ENCODE measurements around the gene ANAPC10. TPM values are rescaled to one million over a fixed set of nuclear protein-coding genes. Genes with fewer than 3 reads are reported as not detected.
"Not testable (repeated sequence)": the region's sequence is repeated elsewhere in the genome, so short reads cannot be mapped to it uniquely, and the experiment has no call there.

Gene ANAPC10
- total RNA-seq, 2 donors from 2014 or later: 33.9 to 37.4 TPM

GRCh38 chr4:145014365-145014764 lies 83.6 kb downstream of the ANAPC10 start:
- Mint-ChIP-seq H3K27ac (no peak overlapping the region), H3K4me3 (no peak overlapping the region), H3K36me3 (peaks cover 11% of the 10 kb centered on the region), H3K4me1 (ENCODE audit: low read depth in 2 of 2) (peaks cover 30% of the 10 kb centered on the region in 2 donors), H3K9me3 (no peaks in the 10 kb centered on the region), H3K27me3 (no peaks in the 10 kb centered on the region)
- no peak for ATAC-seq
- DNase-seq (ENCODE audit: low spot score): no peak

GRCh38 chr4:145012841-145013240 lies 85.2 kb downstream of the ANAPC10 start:
- no peaks in the 10 kb centered on the region for H3K9me3 Mint-ChIP-seq
- peak overlapping the region; percentile 13 to 46 for H3K27ac Mint-ChIP-seq
- no peaks in the 10 kb centered on the region for H3K27me3 Mint-ChIP-seq
- H3K4me1 Mint-ChIP-seq (ENCODE audit: low read depth in 2 of 2): peaks cover 26 to 34% of the 10 kb centered on the region in 2 donors
- no peak for DNase-seq (ENCODE audit: low spot score)
- H3K36me3 Mint-ChIP-seq: peaks cover 11% of the 10 kb centered on the region
- no peak overlapping the region for H3K4me3 Mint-ChIP-seq
- ATAC-seq: no peak

GRCh38 chr4:145011636-145012035 lies 86.4 kb downstream of the ANAPC10 start:
- Mint-ChIP-seq H3K4me1 (ENCODE audit: low read depth in 2 of 2) (peaks cover 33 to 42% of the 10 kb centered on the region in 2 donors), H3K27ac (no peak overlapping the region), H3K9me3 (no peaks in the 10 kb centered on the region), H3K36me3 (peaks cover 11% of the 10 kb centered on the region), H3K4me3 (no peak overlapping the region), H3K27me3 (no peaks in the 10 kb centered on the region)
- ATAC-seq (no peak), DNase-seq (ENCODE audit: low spot score) (no peak)

GRCh38 chr4:145010315-145010714 lies 87.7 kb downstream of the ANAPC10 start:
- not testable (repeated sequence) for H3K4me3 Mint-ChIP-seq; H3K27ac Mint-ChIP-seq; H3K27me3 Mint-ChIP-seq; ATAC-seq; H3K36me3 Mint-ChIP-seq; H3K9me3 Mint-ChIP-seq; DNase-seq (ENCODE audit: low spot score)
- peaks cover 30 to 49% of the 10 kb centered on the region in 2 donors for H3K4me1 Mint-ChIP-seq (ENCODE audit: low read depth in 2 of 2)

GRCh38 chr4:145003675-145004074 lies 94.3 kb downstream of the ANAPC10 start:
- H3K27me3 Mint-ChIP-seq: no peaks in the 10 kb centered on the region
- DNase-seq (ENCODE audit: low spot score): no peak
- H3K4me3 Mint-ChIP-seq: no peak overlapping the region
- ATAC-seq: no peak
- no peak overlapping the region for H3K27ac Mint-ChIP-seq
- peaks cover 6% of the 10 kb centered on the region for H3K9me3 Mint-ChIP-seq
- H3K36me3 Mint-ChIP-seq: peaks cover 8% of the 10 kb centered on the region
- H3K4me1 Mint-ChIP-seq (ENCODE audit: low read depth in 2 of 2): peaks cover 21 to 35% of the 10 kb centered on the region in 2 donors

GRCh38 chr4:145001635-145002034 lies 96.4 kb downstream of the ANAPC10 start:
- H3K9me3 Mint-ChIP-seq: peaks cover 9% of the 10 kb centered on the region
- H3K36me3 Mint-ChIP-seq: peaks cover 13% of the 10 kb centered on the region
- DNase-seq (ENCODE audit: low spot score): no peak
- peaks cover 16 to 26% of the 10 kb centered on the region in 2 donors for H3K4me1 Mint-ChIP-seq (ENCODE audit: low read depth in 2 of 2)
- H3K27me3 Mint-ChIP-seq: no peaks in the 10 kb centered on the region
- no peak overlapping the region for H3K27ac Mint-ChIP-seq
- H3K4me3 Mint-ChIP-seq: no peak overlapping the region
- ATAC-seq: no peak

- DNase-seq (ENCODE audit: low spot score); H3K9me3 Mint-ChIP-seq; H3K27me3 Mint-ChIP-seq; H3K27ac Mint-ChIP-seq; H3K4me3 Mint-ChIP-seq; ATAC-seq: not testable (repeated sequence)
- Mint-ChIP-seq H3K36me3 (peaks cover 16% of the 10 kb centered on the region), H3K4me1 (ENCODE audit: low read depth in 2 of 2) (peaks cover 16 to 24% of the 10 kb centered on the region in 2 donors)
These were observed 97.3 kb downstream of the ANAPC10 start for GRCh38 chr4:145000656-145001055.

- peaks cover 5% of the 10 kb centered on the region for H3K36me3 Mint-ChIP-seq
- H3K27ac Mint-ChIP-seq: no peak overlapping the region
- no peaks in the 10 kb centered on the region for H3K9me3 Mint-ChIP-seq
- ATAC-seq: no peak
- no peaks in the 10 kb centered on the region for H3K27me3 Mint-ChIP-seq
- H3K4me3 Mint-ChIP-seq: no peak overlapping the region
- H3K4me1 Mint-ChIP-seq (ENCODE audit: low read depth in 2 of 2): peaks cover 5% of the 10 kb centered on the region in 2 donors
- no peak for DNase-seq (ENCODE audit: low spot score)
These were observed 108.7 kb downstream of the ANAPC10 start for GRCh38 chr4:144989306-144989705.

GRCh38 chr4:144985531-144985930 lies 112.5 kb downstream of the ANAPC10 start:
- no peaks in the 10 kb centered on the region for H3K9me3 Mint-ChIP-seq
- no peak for ATAC-seq
- H3K36me3 Mint-ChIP-seq: peaks cover 3% of the 10 kb centered on the region
- H3K27me3 Mint-ChIP-seq: no peaks in the 10 kb centered on the region
- no peak overlapping the region for H3K27ac Mint-ChIP-seq
- peaks cover 0 to 5% of the 10 kb centered on the region in 2 donors for H3K4me1 Mint-ChIP-seq (ENCODE audit: low read depth in 2 of 2)
- H3K4me3 Mint-ChIP-seq: no peak overlapping the region
- DNase-seq (ENCODE audit: low spot score): no peak

GRCh38 chr4:144985014-144985413 lies 113.0 kb downstream of the ANAPC10 start:
- Mint-ChIP-seq H3K27ac (no peak overlapping the region), H3K9me3 (no peaks in the 10 kb centered on the region), H3K36me3 (peaks cover 5% of the 10 kb centered on the region), H3K27me3 (no peaks in the 10 kb centered on the region), H3K4me3 (no peak overlapping the region), H3K4me1 (ENCODE audit: low read depth in 2 of 2) (peaks cover 0 to 5% of the 10 kb centered on the region in 2 donors)
- ATAC-seq (no peak), DNase-seq (ENCODE audit: low spot score) (no peak)

GRCh38 chr4:144984241-144984640 lies 113.8 kb downstream of the ANAPC10 start:
- ATAC-seq (no peak), DNase-seq (ENCODE audit: low spot score) (no peak)
- Mint-ChIP-seq H3K4me1 (ENCODE audit: low read depth in 2 of 2) (peaks cover 0 to 5% of the 10 kb centered on the region in 2 donors), H3K9me3 (peaks cover 3% of the 10 kb centered on the region), H3K36me3 (peaks cover 5% of the 10 kb centered on the region), H3K27me3 (no peaks in the 10 kb centered on the region), H3K4me3 (no peak overlapping the region), H3K27ac (no peak overlapping the region)

GRCh38 chr4:144975718-144976117 lies 122.3 kb downstream of the ANAPC10 start:
- DNase-seq (ENCODE audit: low spot score) (no peak), ATAC-seq (no peak)
- Mint-ChIP-seq H3K4me3 (no peak overlapping the region), H3K4me1 (ENCODE audit: low read depth in 2 of 2) (no peaks in the 10 kb centered on the region), H3K9me3 (peaks cover 6% of the 10 kb centered on the region), H3K27ac (no peak overlapping the region), H3K27me3 (no peaks in the 10 kb centered on the region), H3K36me3 (peaks cover 5% of the 10 kb centered on the region)

GRCh38 chr4:144970597-144970996 lies 127.4 kb downstream of the ANAPC10 start:
- ATAC-seq (no peak), DNase-seq (ENCODE audit: low spot score) (no peak)
- H3K4me1 Mint-ChIP-seq (ENCODE audit: low read depth in 2 of 2): no peaks in the 10 kb centered on the region
- H3K27ac Mint-ChIP-seq: no peak overlapping the region
- no peaks in the 10 kb centered on the region for H3K36me3 Mint-ChIP-seq
- H3K27me3 Mint-ChIP-seq: no peaks in the 10 kb centered on the region
- H3K4me3 Mint-ChIP-seq: no peak overlapping the region
- no peaks in the 10 kb centered on the region for H3K9me3 Mint-ChIP-seq

- DNase-seq (ENCODE audit: low spot score): no peak
- Mint-ChIP-seq H3K27ac (no peak overlapping the region), H3K4me3 (no peak overlapping the region), H3K36me3 (no peaks in the 10 kb centered on the region), H3K27me3 (no peaks in the 10 kb centered on the region), H3K9me3 (no peaks in the 10 kb centered on the region), H3K4me1 (ENCODE audit: low read depth in 2 of 2) (no peaks in the 10 kb centered on the region)
- no peak for ATAC-seq
These were observed 128.2 kb downstream of the ANAPC10 start for GRCh38 chr4:144969821-144970220.

GRCh38 chr4:144968606-144969005 lies 129.4 kb downstream of the ANAPC10 start:
- no peak for DNase-seq (ENCODE audit: low spot score)
- H3K4me3 Mint-ChIP-seq: no peak overlapping the region
- no peaks in the 10 kb centered on the region for H3K27me3 Mint-ChIP-seq
- H3K27ac Mint-ChIP-seq: no peak overlapping the region
- no peak for ATAC-seq
- H3K4me1 Mint-ChIP-seq (ENCODE audit: low read depth in 2 of 2): no peaks in the 10 kb centered on the region
- no peaks in the 10 kb centered on the region for H3K36me3 Mint-ChIP-seq
- H3K9me3 Mint-ChIP-seq: no peaks in the 10 kb centered on the region
